DND-41 (cell line): Measurements from ENCODE around the gene CLRN3.

Source experiments
- EZH2 ChIP-seq: IDR thresholded peaks from 3 replicates; pipeline ENCODE4 v1.6.1; 2012; ENCODE audit warnings: borderline replicate concordance, low read depth, mild to moderate bottlenecking, moderate library complexity, low read length, inconsistent platforms; ENCODE audit not compliant: severe bottlenecking
- TF ChIP-seq, protein P1 (sequence below): IDR thresholded peaks from 2 replicates; pipeline ENCODE4 v1.5.1; 2012; ENCODE audit warnings: borderline replicate concordance, low read length, moderate library complexity, mild to moderate bottlenecking; ENCODE audit not compliant: poor library complexity, severe bottlenecking; ENCODE audit errors: extremely low read depth

DNA sequence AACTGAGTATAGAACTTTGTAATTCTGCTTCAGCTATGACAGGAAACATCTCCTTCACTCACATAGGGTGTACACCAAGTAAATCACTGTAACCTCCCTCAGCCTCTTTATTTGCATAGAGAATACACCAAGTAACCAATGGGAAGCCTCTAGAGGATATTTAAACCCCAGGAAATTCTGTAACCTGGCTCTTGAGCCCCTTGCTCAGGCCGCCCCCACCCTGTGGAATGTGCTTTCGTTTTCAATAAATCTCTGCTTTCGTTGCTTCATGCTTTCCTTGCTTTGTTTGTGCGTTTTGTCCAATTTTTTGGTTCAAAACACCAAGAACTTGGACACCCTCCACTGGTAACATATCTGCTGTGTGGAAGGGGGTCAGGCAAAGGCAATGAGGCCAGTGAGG lies 60.2 kb downstream of the CLRN3 start:
- TF ChIP-seq, protein P1, sequence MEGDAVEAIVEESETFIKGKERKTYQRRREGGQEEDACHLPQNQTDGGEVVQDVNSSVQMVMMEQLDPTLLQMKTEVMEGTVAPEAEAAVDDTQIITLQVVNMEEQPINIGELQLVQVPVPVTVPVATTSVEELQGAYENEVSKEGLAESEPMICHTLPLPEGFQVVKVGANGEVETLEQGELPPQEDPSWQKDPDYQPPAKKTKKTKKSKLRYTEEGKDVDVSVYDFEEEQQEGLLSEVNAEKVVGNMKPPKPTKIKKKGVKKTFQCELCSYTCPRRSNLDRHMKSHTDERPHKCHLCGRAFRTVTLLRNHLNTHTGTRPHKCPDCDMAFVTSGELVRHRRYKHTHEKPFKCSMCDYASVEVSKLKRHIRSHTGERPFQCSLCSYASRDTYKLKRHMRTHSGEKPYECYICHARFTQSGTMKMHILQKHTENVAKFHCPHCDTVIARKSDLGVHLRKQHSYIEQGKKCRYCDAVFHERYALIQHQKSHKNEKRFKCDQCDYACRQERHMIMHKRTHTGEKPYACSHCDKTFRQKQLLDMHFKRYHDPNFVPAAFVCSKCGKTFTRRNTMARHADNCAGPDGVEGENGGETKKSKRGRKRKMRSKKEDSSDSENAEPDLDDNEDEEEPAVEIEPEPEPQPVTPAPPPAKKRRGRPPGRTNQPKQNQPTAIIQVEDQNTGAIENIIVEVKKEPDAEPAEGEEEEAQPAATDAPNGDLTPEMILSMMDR: no peak
- TF ChIP-seq EZH2: no peak
